Muscle layer of duodenum (tissue), 2 donors: ENCODE results near the gene TXNRD2.

ENCODE experiments used
- H3K27ac ChIP-seq: one replicate; pipeline ENCODE4 v1.7.0; 2013; ENCODE audit warnings: mild to moderate bottlenecking, low read length
- H3K27me3 ChIP-seq: one replicate; pipeline ENCODE4 v1.7.0; 2013; ENCODE audit warnings: low read depth, mild to moderate bottlenecking, control low read depth, low read length
- H3K36me3 ChIP-seq, 2 donors: one replicate each; pipeline ENCODE4 v1.7.0; 2013; ENCODE audit warnings: low read length in 2 of 2, control low read depth in 1 of 2, mild to moderate bottlenecking in 1 of 2; ENCODE audit not compliant: insufficient read depth in 2 of 2, control insufficient read depth in 1 of 2
- H3K4me1 ChIP-seq, 2 donors: one replicate each; pipeline ENCODE4 v1.7.0; 2013; ENCODE audit warnings: low read length in 2 of 2, mild to moderate bottlenecking in 2 of 2, control low read depth in 1 of 2, moderate library complexity in 1 of 2; ENCODE audit not compliant: insufficient read depth in 2 of 2, control insufficient read depth in 1 of 2
- H3K4me3 ChIP-seq, 2 donors: one replicate each; pipeline ENCODE4 v1.7.0; 2013; ENCODE audit warnings: low read length in 2 of 2, low read depth in 1 of 2, mild to moderate bottlenecking in 1 of 2
- H3K9me3 ChIP-seq, 2 donors: one replicate each; pipeline ENCODE4 v1.7.0; 2013; ENCODE audit warnings: low read length in 2 of 2, control low read depth in 1 of 2, mild to moderate bottlenecking in 1 of 2; ENCODE audit not compliant: control insufficient read depth in 1 of 2
- donor health status: healthy.

The TXNRD2 gene

GRCh38 chr22:19984851-19985811 is 43.5 kb upstream of the TXNRD2 start:
- peaks cover 11 to 30% of the 10 kb centered on the region in 2 donors for H3K4me1 ChIP-seq
- no peaks in the 10 kb centered on the region for H3K9me3 ChIP-seq
- H3K36me3 ChIP-seq = peaks cover 5 to 17% of the 10 kb centered on the region in 2 donors
- H3K4me3 ChIP-seq = peak overlapping the region in 1 of 2 donors; percentile 74
- no peaks in the 10 kb centered on the region for H3K27me3 ChIP-seq
- no peak overlapping the region for H3K27ac ChIP-seq

- Histone ChIP-seq H3K36me3 (peaks cover 6 to 25% of the 10 kb centered on the region in 2 donors), H3K27ac (no peak overlapping the region), H3K9me3 (no peaks in the 10 kb centered on the region), H3K4me1 (peaks cover 11 to 30% of the 10 kb centered on the region in 2 donors), H3K27me3 (no peaks in the 10 kb centered on the region), H3K4me3 (no peak overlapping the region)
Measured at GRCh38 chr22:19984201-19984753, 42.7 kb upstream of the TXNRD2 start.

GRCh38 chr22:19983741-19984140 is 42.1 kb upstream of the TXNRD2 start:
- Histone ChIP-seq H3K9me3 (no peaks in the 10 kb centered on the region), H3K4me3 (no peak overlapping the region), H3K27me3 (no peaks in the 10 kb centered on the region), H3K27ac (no peak overlapping the region), H3K4me1 (peaks cover 11 to 30% of the 10 kb centered on the region in 2 donors), H3K36me3 (peaks cover 6 to 31% of the 10 kb centered on the region in 2 donors)

- Histone ChIP-seq H3K27me3 (no peaks in the 10 kb centered on the region), H3K27ac (no peak overlapping the region), H3K4me1 (peaks cover 11 to 30% of the 10 kb centered on the region in 2 donors), H3K9me3 (no peaks in the 10 kb centered on the region), H3K4me3 (no peak overlapping the region), H3K36me3 (peaks cover 6 to 36% of the 10 kb centered on the region in 2 donors)
Measured at GRCh38 chr22:19982991-19983578, 41.5 kb upstream of the TXNRD2 start.

GRCh38 chr22:19981961-19982920 is 40.6 kb upstream of the TXNRD2 start:
- H3K27me3 ChIP-seq = no peaks in the 10 kb centered on the region
- no peaks in the 10 kb centered on the region for H3K9me3 ChIP-seq
- H3K4me3 ChIP-seq = no peak overlapping the region
- H3K27ac ChIP-seq = no peak overlapping the region
- peaks cover 6 to 43% of the 10 kb centered on the region in 2 donors for H3K36me3 ChIP-seq
- peaks cover 11 to 30% of the 10 kb centered on the region in 2 donors for H3K4me1 ChIP-seq

- Histone ChIP-seq H3K4me3 (no peak overlapping the region), H3K27me3 (no peaks in the 10 kb centered on the region), H3K36me3 (peaks cover 6 to 43% of the 10 kb centered on the region in 2 donors), H3K9me3 (no peaks in the 10 kb centered on the region), H3K4me1 (peaks cover 11 to 29% of the 10 kb centered on the region in 2 donors), H3K27ac (no peak overlapping the region)
Measured at GRCh38 chr22:19981171-19981960, 39.7 kb upstream of the TXNRD2 start.

- Histone ChIP-seq H3K27me3 (no peaks in the 10 kb centered on the region), H3K4me3 (no peak overlapping the region), H3K4me1 (peaks cover 5 to 23% of the 10 kb centered on the region in 2 donors), H3K9me3 (no peaks in the 10 kb centered on the region), H3K27ac (no peak overlapping the region), H3K36me3 (peaks cover 6 to 43% of the 10 kb centered on the region in 2 donors)
Measured at GRCh38 chr22:19980766-19981165, 39.1 kb upstream of the TXNRD2 start.

- Histone ChIP-seq H3K9me3 (no peaks in the 10 kb centered on the region), H3K36me3 (peaks cover 6 to 43% of the 10 kb centered on the region in 2 donors), H3K4me1 (peaks cover 5 to 18% of the 10 kb centered on the region in 2 donors), H3K27ac (no peak overlapping the region), H3K4me3 (no peak overlapping the region), H3K27me3 (no peaks in the 10 kb centered on the region)
Measured at GRCh38 chr22:19979712-19980493, 38.3 kb upstream of the TXNRD2 start.

GRCh38 chr22:19978748-19979147 is 37.1 kb upstream of the TXNRD2 start:
- Histone ChIP-seq H3K4me1 (peaks cover 5 to 14% of the 10 kb centered on the region in 2 donors), H3K27ac (no peak overlapping the region), H3K27me3 (no peaks in the 10 kb centered on the region), H3K4me3 (no peak overlapping the region), H3K36me3 (peaks cover 6 to 44% of the 10 kb centered on the region in 2 donors), H3K9me3 (no peaks in the 10 kb centered on the region)
